Measurements from ENCODE around the gene CTNNA2. TPM values are rescaled to one million over a fixed set of nuclear protein-coding genes. Genes with fewer than 3 reads are reported as not detected.

Gene CTNNA2
- total RNA-seq, 4 donors from 2014 or later = 0.40 to 1.7 (median 1.5) TPM; not detected in 1

- intact Hi-C loops (cut with DNase I; ENCODE audit: low total_unique reads) (no loop called here), in situ Hi-C loops (cut with MboI; ENCODE audit: low pct_ligation_motif_present in 1 of 4, low pct_unique_long_range_greater_than_20kb in 1 of 4, low sequenced_read_pairs in 3 of 4) (no loop called here)
- TF ChIP-seq POLR2AphosphoS5 (IDR thresholded peaks at IDR 0.05) = no peak
- no peak for TF ChIP-seq CTCF (IDR thresholded peaks at IDR 0.05)
- no peak for TF ChIP-seq POLR2A (IDR thresholded peaks at IDR 0.05)
- TF ChIP-seq EP300 (IDR thresholded peaks at IDR 0.05; ENCODE audit: low read depth) = no peak
- Histone ChIP-seq H3K9me3 (no peaks in the 10 kb centered on the region), H3K36me3 (no peaks in the 10 kb centered on the region), H3K4me1 (peaks cover 0 to 7% (median 4%) of the 10 kb centered on the region in 4 donors), H3K4me3 (no peak overlapping the region), H3K27ac (no peak overlapping the region), H3K27me3 (no peaks in the 10 kb centered on the region)
- no peak for DNase-seq
- WGBS, 2 donors (ENCODE audit: low coverage in 1 of 2) = 71 to 78% methylated on average over 3 to 6 of the region's 6 CpGs
These were observed 507.0 kb downstream of the CTNNA2 start for GRCh38 chr2:80019571-80020460.

- no peaks in the 10 kb centered on the region for H3K27me3 ChIP-seq
- TF ChIP-seq POLR2AphosphoS5 (IDR thresholded peaks at IDR 0.05) = no peak
- TF ChIP-seq EP300 (IDR thresholded peaks at IDR 0.05; ENCODE audit: low read depth) = no peak
- no peak for TF ChIP-seq CTCF (IDR thresholded peaks at IDR 0.05)
- TF ChIP-seq POLR2A (IDR thresholded peaks at IDR 0.05) = no peak
- H3K4me3 ChIP-seq = no peak overlapping the region
- H3K4me1 ChIP-seq = peaks cover 0 to 7% (median 4%) of the 10 kb centered on the region in 4 donors
- H3K27ac ChIP-seq = no peak overlapping the region
- WGBS, 2 donors (ENCODE audit: low coverage in 1 of 2) = 88% methylated on average over 2 of the region's 2 CpGs
- H3K36me3 ChIP-seq = no peaks in the 10 kb centered on the region
- H3K9me3 ChIP-seq = no peaks in the 10 kb centered on the region
- no peak for DNase-seq
- in situ Hi-C loops (cut with MboI; ENCODE audit: low pct_ligation_motif_present in 1 of 4, low pct_unique_long_range_greater_than_20kb in 1 of 4, low sequenced_read_pairs in 3 of 4) = no loop called here
- intact Hi-C loops (cut with DNase I; ENCODE audit: low total_unique reads) = no loop called here
These were observed 509.2 kb downstream of the CTNNA2 start for GRCh38 chr2:80022018-80022417.

- no peak for DNase-seq
- intact Hi-C loops (cut with DNase I; ENCODE audit: low total_unique reads) (no loop called here), in situ Hi-C loops (cut with MboI; ENCODE audit: low pct_ligation_motif_present in 1 of 4, low pct_unique_long_range_greater_than_20kb in 1 of 4, low sequenced_read_pairs in 3 of 4) (no loop called here)
- Histone ChIP-seq H3K9me3 (no peaks in the 10 kb centered on the region), H3K27ac (no peak overlapping the region), H3K4me1 (peaks cover 0 to 4% (median 0%) of the 10 kb centered on the region in 4 donors), H3K4me3 (no peak overlapping the region), H3K36me3 (no peaks in the 10 kb centered on the region), H3K27me3 (no peaks in the 10 kb centered on the region)
- TF ChIP-seq POLR2A (IDR thresholded peaks at IDR 0.05) = no peak
- TF ChIP-seq CTCF (IDR thresholded peaks at IDR 0.05) = no peak
- TF ChIP-seq POLR2AphosphoS5 (IDR thresholded peaks at IDR 0.05) = no peak
- no peak for TF ChIP-seq EP300 (IDR thresholded peaks at IDR 0.05; ENCODE audit: low read depth)
- 80 to 87% methylated on average over 5 of the region's 5 CpGs for WGBS, 2 donors (ENCODE audit: low coverage in 1 of 2)
These were observed 513.3 kb downstream of the CTNNA2 start for GRCh38 chr2:80026040-80026729.

- H3K27ac ChIP-seq = no peak overlapping the region
- H3K27me3 ChIP-seq = no peaks in the 10 kb centered on the region
- no peak overlapping the region for H3K4me3 ChIP-seq
- 79 to 86% methylated on average over 3 of the region's 3 CpGs for WGBS, 2 donors (ENCODE audit: low coverage in 1 of 2)
- no peak for DNase-seq
- in situ Hi-C loops (cut with MboI; ENCODE audit: low pct_ligation_motif_present in 1 of 4, low pct_unique_long_range_greater_than_20kb in 1 of 4, low sequenced_read_pairs in 3 of 4) (no loop called here), intact Hi-C loops (cut with DNase I; ENCODE audit: low total_unique reads) (no loop called here)
- TF ChIP-seq CTCF (IDR thresholded peaks at IDR 0.05) (no peak), POLR2AphosphoS5 (IDR thresholded peaks at IDR 0.05) (no peak), EP300 (IDR thresholded peaks at IDR 0.05; ENCODE audit: low read depth) (no peak), POLR2A (IDR thresholded peaks at IDR 0.05) (no peak)
- peaks cover 0 to 4% (median 0%) of the 10 kb centered on the region in 4 donors for H3K4me1 ChIP-seq
- no peaks in the 10 kb centered on the region for H3K9me3 ChIP-seq
- H3K36me3 ChIP-seq = no peaks in the 10 kb centered on the region
These were observed 515.2 kb downstream of the CTNNA2 start for GRCh38 chr2:80028051-80028450.

Data from transverse colon (tissue), 4 donors.